ENCODE data around the gene MAFF.

Gene MAFF

GRCh38 chr22:38222797-38223119 lies 21.0 kb downstream of the MAFF start:
- H3K27me3 ChIP-seq (ENCODE audit: low read depth, low read length) = no peaks in the 10 kb centered on the region
- H3K9ac ChIP-seq (ENCODE audit: low read length) = no peak overlapping the region
- no peaks in the 10 kb centered on the region for H3K79me2 ChIP-seq (ENCODE audit: low read length)
- no peaks in the 10 kb centered on the region for H3K9me3 ChIP-seq (ENCODE audit: insufficient read depth, low read length)
- H2AFZ ChIP-seq (ENCODE audit: low read depth, low read length) = no peak overlapping the region
- H3K4me2 ChIP-seq (ENCODE audit: low read length) = no peak overlapping the region
- H3K4me3 ChIP-seq (ENCODE audit: low read length) = no peak overlapping the region
- TF ChIP-seq EZH2phosphoT487 (IDR thresholded peaks at IDR 0.05; ENCODE audit: low read depth) = no peak
- no peak for TF ChIP-seq CTCF (IDR thresholded peaks at IDR 0.05; ENCODE audit: low read depth, low read length)
- H3K36me3 ChIP-seq (replicated peaks; ENCODE audit: low read depth, low read length) = peaks cover 51% of the 10 kb centered on the region
- peaks cover 16% of the 10 kb centered on the region for H3K4me1 ChIP-seq (ENCODE audit: low read length)
- H4K20me1 ChIP-seq (ENCODE audit: insufficient read depth, low read length) = peaks cover 8% of the 10 kb centered on the region; the same call in 1 of the 2 replicates
- no peak overlapping the region for H3K27ac ChIP-seq (ENCODE audit: low read length)

- TF ChIP-seq EZH2phosphoT487 (IDR thresholded peaks at IDR 0.05; ENCODE audit: low read depth) (no peak), CTCF (IDR thresholded peaks at IDR 0.05; ENCODE audit: low read depth, low read length) (peak; percentile 24; the same call in 1 of the 2 replicates)
- H3K27me3 ChIP-seq (ENCODE audit: low read depth, low read length) = no peaks in the 10 kb centered on the region
- no peak overlapping the region for H3K4me3 ChIP-seq (ENCODE audit: low read length)
- H3K79me2 ChIP-seq (ENCODE audit: low read length) = no peaks in the 10 kb centered on the region
- H3K36me3 ChIP-seq (replicated peaks; ENCODE audit: low read depth, low read length) = peaks cover 58% of the 10 kb centered on the region
- H3K4me1 ChIP-seq (ENCODE audit: low read length) = peaks cover 9% of the 10 kb centered on the region
- H3K9me3 ChIP-seq (ENCODE audit: insufficient read depth, low read length) = no peaks in the 10 kb centered on the region
- no peak overlapping the region for H3K4me2 ChIP-seq (ENCODE audit: low read length)
- H3K9ac ChIP-seq (ENCODE audit: low read length) = no peak overlapping the region
- no peak overlapping the region for H3K27ac ChIP-seq (ENCODE audit: low read length)
- peaks cover 8% of the 10 kb centered on the region; the same call in 1 of the 2 replicates for H4K20me1 ChIP-seq (ENCODE audit: insufficient read depth, low read length)
- H2AFZ ChIP-seq (ENCODE audit: low read depth, low read length) = no peak overlapping the region
These were observed 21.6 kb downstream of the MAFF start for GRCh38 chr22:38223289-38223960.

- Histone ChIP-seq H3K4me1 (ENCODE audit: low read length) (no peaks in the 10 kb centered on the region), H3K9me3 (ENCODE audit: insufficient read depth, low read length) (no peaks in the 10 kb centered on the region), H3K9ac (ENCODE audit: low read length) (no peak overlapping the region), H3K79me2 (ENCODE audit: low read length) (no peaks in the 10 kb centered on the region), H3K27me3 (ENCODE audit: low read depth, low read length) (no peaks in the 10 kb centered on the region), H3K36me3 (replicated peaks; ENCODE audit: low read depth, low read length) (peaks cover 69% of the 10 kb centered on the region), H2AFZ (ENCODE audit: low read depth, low read length) (no peak overlapping the region), H3K4me3 (ENCODE audit: low read length) (no peak overlapping the region), H3K27ac (ENCODE audit: low read length) (no peak overlapping the region), H3K4me2 (ENCODE audit: low read length) (no peak overlapping the region), H4K20me1 (ENCODE audit: insufficient read depth, low read length) (peaks cover 13% of the 10 kb centered on the region)
- TF ChIP-seq EZH2phosphoT487 (IDR thresholded peaks at IDR 0.05; ENCODE audit: low read depth) (no peak), CTCF (IDR thresholded peaks at IDR 0.05; ENCODE audit: low read depth, low read length) (no peak)
These were observed 25.3 kb downstream of the MAFF start for GRCh38 chr22:38226853-38227649.

- Histone ChIP-seq H3K27me3 (ENCODE audit: low read depth, low read length) (no peaks in the 10 kb centered on the region), H3K4me1 (ENCODE audit: low read length) (no peaks in the 10 kb centered on the region), H2AFZ (ENCODE audit: low read depth, low read length) (no peak overlapping the region), H3K9ac (ENCODE audit: low read length) (no peak overlapping the region), H4K20me1 (ENCODE audit: insufficient read depth, low read length) (peaks cover 18% of the 10 kb centered on the region), H3K4me2 (ENCODE audit: low read length) (no peak overlapping the region), H3K27ac (ENCODE audit: low read length) (no peak overlapping the region), H3K79me2 (ENCODE audit: low read length) (no peaks in the 10 kb centered on the region), H3K36me3 (replicated peaks; ENCODE audit: low read depth, low read length) (peaks cover 80% of the 10 kb centered on the region), H3K4me3 (ENCODE audit: low read length) (no peak overlapping the region), H3K9me3 (ENCODE audit: insufficient read depth, low read length) (no peaks in the 10 kb centered on the region)
- TF ChIP-seq CTCF (IDR thresholded peaks at IDR 0.05; ENCODE audit: low read depth, low read length) = no peak
- no peak for TF ChIP-seq EZH2phosphoT487 (IDR thresholded peaks at IDR 0.05; ENCODE audit: low read depth)
These were observed 26.6 kb downstream of the MAFF start for GRCh38 chr22:38228326-38228872.

Measured in OCI-LY3 (cell line).